ENCODE results near the gene UBE3A. TPM values are rescaled to one million over a fixed set of nuclear protein-coding genes. Genes with fewer than 3 reads are reported as not detected.

The UBE3A gene
- 54.2 and 60.0 TPM in 2 replicates for total RNA-seq

DNA sequence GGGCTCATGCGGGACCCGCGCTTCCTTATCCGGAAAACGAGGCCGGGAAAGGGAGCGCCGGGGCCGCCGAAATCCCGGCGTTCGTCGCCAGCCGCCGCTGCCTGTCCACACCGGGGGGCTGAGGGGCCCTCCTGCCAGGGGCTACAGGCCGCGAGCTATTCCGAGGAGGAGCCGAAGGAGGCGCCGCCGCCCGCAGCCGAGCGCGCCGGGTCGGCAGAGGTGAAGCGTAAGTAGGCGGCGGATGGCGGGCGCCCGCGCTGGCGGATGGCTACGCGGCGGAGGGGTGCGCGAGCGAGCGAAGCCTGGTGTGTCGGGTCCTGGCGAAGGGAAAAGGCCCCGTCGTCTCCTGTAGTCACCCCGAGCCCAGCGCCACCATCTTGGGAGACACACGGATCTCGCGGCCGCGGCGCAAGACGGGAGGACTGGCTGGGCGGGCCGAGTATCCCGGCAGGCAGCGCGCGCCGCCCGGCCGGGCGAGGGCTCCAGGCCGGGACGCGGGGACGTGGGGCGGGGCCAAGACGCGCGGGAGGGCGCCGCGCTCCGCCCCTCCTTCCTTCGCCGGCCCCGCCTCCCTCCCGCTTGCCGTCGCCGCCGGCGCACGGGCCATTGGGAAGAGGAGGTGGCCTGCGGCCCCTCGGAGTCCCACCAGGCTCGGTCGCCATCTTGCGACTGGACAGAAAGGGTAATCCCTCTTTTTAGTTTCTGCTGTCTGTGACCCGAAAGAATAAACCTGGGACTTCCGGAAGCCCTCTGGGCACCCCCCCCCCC lies at the start of gene UBE3A:
TSS of gene UBE3A (minus strand) at position 424 of the 768 bp plus-strand sequence. CDS start 29,917 bp downstream, outside the sequence.

